ENCODE data around the gene MBNL1.

Gene MBNL1

DNA sequence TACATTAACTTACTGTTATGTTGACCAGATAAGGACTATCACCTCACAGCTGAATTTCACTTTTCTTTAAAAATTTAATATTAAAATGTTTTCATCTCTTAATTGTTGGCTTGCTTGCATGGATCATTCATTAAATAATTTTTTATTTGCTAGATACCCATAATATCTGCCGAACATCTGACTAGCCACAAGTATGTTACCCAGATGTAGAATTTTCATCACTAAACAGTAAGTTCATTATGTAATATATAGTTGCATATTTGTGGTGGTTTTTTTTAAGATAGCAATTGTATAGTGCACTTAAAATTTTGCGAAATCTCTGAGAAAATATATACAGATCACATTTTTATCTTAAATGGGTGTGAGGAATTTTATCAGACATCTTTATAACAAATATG lies 190.4 kb downstream of the MBNL1 start:
- no peak for TF ChIP-seq CTCF (IDR thresholded peaks at IDR 0.05; ENCODE audit: low read depth, low read length)
- no peak overlapping the region for H3K4me3 ChIP-seq (ENCODE audit: low read depth, low read length)

GRCh38 chr3:152459572-152459971 lies 190.8 kb downstream of the MBNL1 start:
- TF ChIP-seq CTCF (IDR thresholded peaks at IDR 0.05; ENCODE audit: low read depth, low read length), result no peak
- no peak overlapping the region for H3K4me3 ChIP-seq (ENCODE audit: low read depth, low read length)

DNA sequence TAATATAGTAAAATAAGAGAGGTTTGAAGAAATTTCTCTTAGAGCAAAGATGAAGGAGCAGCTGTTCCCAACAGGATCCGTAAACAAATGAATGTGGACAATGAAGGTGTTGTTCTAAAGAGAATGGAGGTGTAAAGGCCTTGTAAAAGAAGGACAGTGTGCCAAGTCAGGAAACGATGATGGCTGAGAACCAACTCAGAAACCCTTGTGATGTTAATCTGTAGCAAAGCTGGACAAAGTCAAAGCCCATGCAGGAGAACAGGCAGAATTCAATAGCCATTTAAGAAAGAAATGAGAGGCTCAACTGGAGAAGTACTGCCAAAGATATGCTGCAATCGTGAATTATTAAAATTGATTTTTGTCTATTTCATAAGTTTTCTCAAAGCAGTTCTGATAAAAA lies 192.2 kb downstream of the MBNL1 start:
- no peak for TF ChIP-seq CTCF (IDR thresholded peaks at IDR 0.05; ENCODE audit: low read depth, low read length)

DNA sequence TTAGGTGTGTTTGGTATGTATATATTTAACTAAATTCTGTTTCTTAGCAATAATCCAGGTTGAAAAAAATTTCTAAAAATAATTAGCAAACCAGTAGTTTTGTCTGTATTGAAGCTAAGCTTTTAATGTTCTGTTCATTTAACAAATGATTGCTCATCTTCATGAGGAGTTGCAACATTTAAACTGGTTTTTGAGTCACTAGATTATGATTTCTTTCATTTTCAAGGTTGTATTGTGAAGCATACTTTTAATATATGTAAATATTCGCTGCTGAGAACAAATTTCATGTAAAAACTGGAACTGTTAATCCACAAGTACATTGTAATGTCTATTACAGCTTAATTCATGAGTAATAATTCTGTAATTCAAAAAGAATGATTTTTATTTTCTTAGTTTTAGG lies 192.7 kb downstream of the MBNL1 start:
- TF ChIP-seq CTCF (IDR thresholded peaks at IDR 0.05; ENCODE audit: low read depth, low read length), result no peak
- no peak overlapping the region for H3K4me3 ChIP-seq (ENCODE audit: low read depth, low read length)

More for the DNA sequence above, 192.2 kb downstream of the MBNL1 start:
- no peak overlapping the region for H3K4me3 ChIP-seq (ENCODE audit: low read depth, low read length)

DNA sequence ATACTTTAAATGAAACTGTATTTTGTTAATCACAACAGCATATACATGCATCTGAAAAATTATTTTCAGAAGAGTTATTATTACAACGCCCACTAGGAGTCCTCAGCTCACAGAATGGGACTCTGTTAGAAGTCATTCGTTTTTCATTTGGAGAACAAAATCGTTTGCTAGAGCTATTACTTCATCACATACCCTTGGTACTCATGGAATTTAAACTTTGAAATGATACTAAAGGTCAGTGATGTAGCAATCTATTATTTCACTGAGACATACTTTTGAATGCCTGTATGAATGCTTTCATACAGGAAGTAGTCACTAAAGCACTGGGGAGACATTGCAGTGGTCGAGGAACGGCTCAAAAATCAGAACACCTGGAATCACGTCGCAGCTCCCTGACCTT lies 198.1 kb downstream of the MBNL1 start:
- no peak overlapping the region for H3K4me3 ChIP-seq (ENCODE audit: low read depth, low read length)
- TF ChIP-seq CTCF (IDR thresholded peaks at IDR 0.05; ENCODE audit: low read depth, low read length), result no peak

DNA sequence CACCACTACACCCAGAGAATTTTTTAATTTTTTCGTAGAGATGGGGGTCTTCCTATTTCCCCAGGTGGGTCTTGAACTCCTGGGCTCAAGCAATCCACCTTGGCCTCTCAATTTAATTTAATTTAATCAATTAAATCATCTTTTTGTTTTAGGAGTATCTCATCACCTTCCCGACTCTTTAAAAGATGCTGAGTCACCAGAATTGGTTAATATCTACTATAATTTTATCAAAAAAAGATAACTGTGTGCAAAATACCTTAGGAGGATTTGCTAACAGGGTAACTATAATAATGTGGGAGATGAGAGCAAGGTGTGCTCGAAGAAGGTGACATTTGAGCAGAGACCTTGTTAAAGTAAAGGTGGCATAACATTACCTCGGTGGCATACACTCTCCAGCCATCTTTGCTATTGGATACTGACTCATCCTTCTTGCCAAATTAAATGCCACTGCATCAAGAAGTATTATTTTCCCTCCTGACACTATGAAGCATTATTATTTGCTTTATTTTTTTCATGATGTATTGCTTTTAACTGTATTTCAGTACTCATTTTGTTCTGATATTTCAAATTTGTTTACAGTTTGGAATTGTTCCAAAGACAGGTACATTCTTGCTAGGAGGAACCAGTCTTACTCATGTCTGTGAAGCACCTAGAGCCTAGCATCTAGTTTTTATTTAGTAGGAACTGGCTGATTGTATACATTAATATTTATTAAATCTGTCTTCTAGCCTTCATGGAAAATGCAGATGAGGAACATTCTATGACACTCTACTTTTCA lies 200.7 kb downstream of the MBNL1 start:
- H3K4me3 ChIP-seq (ENCODE audit: low read depth, low read length), result no peak overlapping the region
- no peak for TF ChIP-seq CTCF (IDR thresholded peaks at IDR 0.05; ENCODE audit: low read depth, low read length)

GRCh38 chr3:152470095-152470494 lies 201.4 kb downstream of the MBNL1 start:
- no peak for TF ChIP-seq CTCF (IDR thresholded peaks at IDR 0.05; ENCODE audit: low read depth, low read length)
- no peak overlapping the region for H3K4me3 ChIP-seq (ENCODE audit: low read depth, low read length)

Data from WI38 (cell line).